Trophoblast cell (in vitro differentiated cells and primary cell): Measurements from ENCODE around the gene TNS2.

Experiments used
- DNase-seq, 2 donors: peaks; one replicate each; pipeline ENCODE4 v3.0.0-alpha.2; 2016
- H2AFZ ChIP-seq: 2 replicates; pipeline ENCODE4 v1.6.1; 2013; ENCODE audit warnings: low read length, moderate library complexity, mild to moderate bottlenecking; ENCODE audit not compliant: insufficient read depth, poor library complexity
- H2AK5ac ChIP-seq: 2 replicates; pipeline ENCODE4 v1.6.1; 2013; ENCODE audit warnings: mild to moderate bottlenecking, low read length
- H2BK120ac ChIP-seq: 2 replicates; pipeline ENCODE4 v1.6.1; 2013; ENCODE audit warnings: low read length, mild to moderate bottlenecking, moderate library complexity; ENCODE audit not compliant: insufficient read depth, poor library complexity
- H2BK12ac ChIP-seq: 2 replicates; pipeline ENCODE4 v1.6.1; 2013; ENCODE audit warnings: mild to moderate bottlenecking, low read length, moderate library complexity
- H2BK5ac ChIP-seq: 2 replicates; pipeline ENCODE4 v1.6.1; 2013; ENCODE audit warnings: low read length, low read depth, moderate library complexity, mild to moderate bottlenecking; ENCODE audit not compliant: poor library complexity
- H3K14ac ChIP-seq: 2 replicates; pipeline ENCODE4 v1.6.1; 2013; ENCODE audit warnings: mild to moderate bottlenecking, low read length
- H3K18ac ChIP-seq: 2 replicates; pipeline ENCODE4 v1.6.1; 2013; ENCODE audit warnings: mild to moderate bottlenecking, low read length
- H3K23ac ChIP-seq: 2 replicates; pipeline ENCODE4 v1.6.1; 2013; ENCODE audit warnings: low read length
- H3K27ac ChIP-seq: 2 replicates; pipeline ENCODE4 v1.5.1; 2013; ENCODE audit warnings: low read depth, mild to moderate bottlenecking, inconsistent platforms, low read length, moderate library complexity
- H3K27me3 ChIP-seq: 2 replicates; pipeline ENCODE4 v1.6.1; 2013; ENCODE audit warnings: inconsistent platforms, mild to moderate bottlenecking, low read length, moderate library complexity; ENCODE audit not compliant: insufficient read depth
- H3K36me3 ChIP-seq, 2 experiments: 1 replicate in 1 of 2; 2 replicates in 1 of 2; pipeline ENCODE4 v1.6.1; 2013; ENCODE audit warnings: low read length in 2 of 2, mild to moderate bottlenecking in 2 of 2, moderate library complexity in 1 of 2; ENCODE audit not compliant: insufficient read depth in 2 of 2, control insufficient read depth in 1 of 2
- H3K4ac ChIP-seq: 2 replicates; pipeline ENCODE4 v1.6.1; 2013; ENCODE audit warnings: low read depth, mild to moderate bottlenecking, low read length, moderate library complexity
- H3K4me1 ChIP-seq, 2 experiments: 1 replicate in 1 of 2; 2 replicates in 1 of 2; pipeline ENCODE4 v1.6.1; 2013; ENCODE audit warnings: low read length in 2 of 2, mild to moderate bottlenecking in 2 of 2, moderate library complexity in 1 of 2; ENCODE audit not compliant: insufficient read depth in 2 of 2, control insufficient read depth in 1 of 2
- H3K4me2 ChIP-seq: 2 replicates; pipeline ENCODE4 v1.6.1; 2013; ENCODE audit warnings: inconsistent platforms, mild to moderate bottlenecking, low read length, moderate library complexity
- H3K4me3 ChIP-seq: 2 replicates; pipeline ENCODE4 v1.5.1; 2013; ENCODE audit warnings: mild to moderate bottlenecking, low read depth, low read length, inconsistent platforms
- H3K79me1 ChIP-seq: one replicate; pipeline ENCODE4 v1.6.1; 2013; ENCODE audit warnings: low read length
- H3K79me2 ChIP-seq: 2 replicates; pipeline ENCODE4 v1.6.1; 2013; ENCODE audit warnings: low read length, mild to moderate bottlenecking; ENCODE audit not compliant: control insufficient read depth, insufficient read depth, poor library complexity
- H3K9ac ChIP-seq: 2 replicates; pipeline ENCODE4 v1.6.1; 2013; ENCODE audit warnings: mild to moderate bottlenecking, low read length
- H3K9me3 ChIP-seq: 2 replicates; pipeline ENCODE4 v1.6.1; 2013; ENCODE audit warnings: low read depth, mild to moderate bottlenecking, control low read depth, inconsistent platforms, low read length; ENCODE audit not compliant: insufficient read depth
- H4K12ac ChIP-seq: 2 replicates; pipeline ENCODE4 v1.6.1; 2013; ENCODE audit warnings: low read depth, mild to moderate bottlenecking, low read length, moderate library complexity
- H4K8ac ChIP-seq: 2 replicates; pipeline ENCODE4 v1.6.1; 2013; ENCODE audit warnings: low read depth, mild to moderate bottlenecking, low read length, moderate library complexity
- H4K91ac ChIP-seq: one replicate; pipeline ENCODE4 v1.6.1; 2013; ENCODE audit warnings: low read depth, mild to moderate bottlenecking, low read length, moderate library complexity
- WGBS: extraction: QIAGEN DNeasy Blood & Tissue Kit; methylation state at CpG from one replicate; pipeline ENCODE4 v1.1.7; 2013; ENCODE audit warnings: missing lambda C conversion rate; ENCODE audit not compliant: insufficient read length, insufficient coverage; ENCODE audit errors: extremely low coverage; 5-methylcytosine and 5-hydroxymethylcytosine counted together

Gene TNS2

GRCh38 chr12:53060721-53061276 is 10.9 kb downstream of the TNS2 start:
- no CpG with 5 or more reads among the region's 18 CpGs for WGBS
- no peaks in the 10 kb centered on the region for H3K4me1 ChIP-seq
- no peak overlapping the region for H2BK5ac ChIP-seq
- H2BK12ac ChIP-seq: no peak overlapping the region
- no peaks in the 10 kb centered on the region for H3K79me1 ChIP-seq
- H3K14ac ChIP-seq: no peak overlapping the region
- H3K79me2 ChIP-seq: no peaks in the 10 kb centered on the region
- H3K4me2 ChIP-seq: no peak overlapping the region
- no peak overlapping the region for H4K12ac ChIP-seq
- H2AFZ ChIP-seq: no peak overlapping the region
- H2AK5ac ChIP-seq: no peak overlapping the region
- H3K27ac ChIP-seq: no peak overlapping the region
- H3K23ac ChIP-seq: no peak overlapping the region
- DNase-seq: no peak
- H4K91ac ChIP-seq: no peak overlapping the region
- no peak overlapping the region for H3K9ac ChIP-seq
- no peak overlapping the region for H2BK120ac ChIP-seq
- H4K8ac ChIP-seq: no peak overlapping the region
- H3K4me3 ChIP-seq: no peak overlapping the region
- peaks cover 2% of the 10 kb centered on the region for H3K9me3 ChIP-seq
- no peaks in the 10 kb centered on the region for H3K27me3 ChIP-seq
- H3K18ac ChIP-seq: no peak overlapping the region
- peaks cover 14 to 16% of the 10 kb centered on the region in 2 experiments for H3K36me3 ChIP-seq
- H3K4ac ChIP-seq: no peak overlapping the region

DNA sequence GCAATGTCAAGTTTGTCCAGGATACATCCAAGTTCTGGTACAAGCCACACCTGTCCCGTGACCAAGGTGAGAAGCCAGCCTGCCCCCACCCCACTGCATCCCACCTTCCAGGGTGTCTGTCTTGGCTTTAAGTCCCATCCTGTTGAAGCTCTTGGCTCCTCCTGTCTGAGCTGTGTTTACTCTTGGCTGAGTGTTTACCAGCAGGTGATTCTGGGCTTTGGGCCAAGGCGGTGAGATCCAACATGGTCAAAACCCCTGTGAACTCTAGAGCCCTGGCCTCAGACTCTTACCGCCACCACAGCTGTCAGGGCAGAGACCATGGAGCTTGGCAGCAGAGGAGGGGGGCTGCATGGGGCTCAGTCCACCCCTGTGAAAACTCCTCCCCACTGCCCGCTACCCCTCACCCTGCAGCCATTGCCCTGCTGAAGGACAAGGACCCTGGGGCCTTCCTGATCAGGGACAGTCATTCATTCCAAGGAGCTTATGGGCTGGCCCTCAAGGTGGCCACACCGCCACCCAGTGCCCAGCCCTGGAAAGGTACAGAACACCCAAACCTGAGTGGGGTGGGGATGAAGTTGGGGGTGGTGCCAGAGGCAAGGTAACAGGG is 11.6 kb downstream of the TNS2 start:
- no peak overlapping the region for H3K27ac ChIP-seq
- no peak overlapping the region for H2AFZ ChIP-seq
- no CpG with 5 or more reads among the region's 5 CpGs for WGBS
- H3K4me2 ChIP-seq: no peak overlapping the region
- H3K79me2 ChIP-seq: no peaks in the 10 kb centered on the region
- H3K14ac ChIP-seq: no peak overlapping the region
- H2BK120ac ChIP-seq: no peak overlapping the region
- no peak overlapping the region for H3K4ac ChIP-seq
- no peak overlapping the region for H2BK5ac ChIP-seq
- no peak overlapping the region for H4K12ac ChIP-seq
- no peak overlapping the region for H4K91ac ChIP-seq
- H3K23ac ChIP-seq: no peak overlapping the region
- no peaks in the 10 kb centered on the region for H3K4me1 ChIP-seq
- no peak overlapping the region for H2AK5ac ChIP-seq
- H3K4me3 ChIP-seq: no peak overlapping the region
- H3K36me3 ChIP-seq: peaks cover 14 to 16% of the 10 kb centered on the region in 2 experiments
- no peak overlapping the region for H3K18ac ChIP-seq
- peak overlapping the region; percentile 9 for H4K8ac ChIP-seq
- DNase-seq: peak; percentile 21 to 36
- H3K9me3 ChIP-seq: peaks cover 2% of the 10 kb centered on the region
- no peaks in the 10 kb centered on the region for H3K79me1 ChIP-seq
- H2BK12ac ChIP-seq: no peak overlapping the region
- H3K9ac ChIP-seq: no peak overlapping the region
- H3K27me3 ChIP-seq: no peaks in the 10 kb centered on the region

- no peak overlapping the region for H3K27ac ChIP-seq
- H4K91ac ChIP-seq: no peak overlapping the region
- no peak overlapping the region for H3K4me3 ChIP-seq
- H3K9ac ChIP-seq: no peak overlapping the region
- H2BK12ac ChIP-seq: no peak overlapping the region
- H3K4ac ChIP-seq: no peak overlapping the region
- no peak overlapping the region for H2BK120ac ChIP-seq
- H3K27me3 ChIP-seq: no peaks in the 10 kb centered on the region
- peaks cover 14 to 16% of the 10 kb centered on the region in 2 experiments for H3K36me3 ChIP-seq
- no peak overlapping the region for H3K18ac ChIP-seq
- WGBS: no CpG with 5 or more reads among the region's 20 CpGs
- H3K79me1 ChIP-seq: no peaks in the 10 kb centered on the region
- H3K79me2 ChIP-seq: no peaks in the 10 kb centered on the region
- no peak overlapping the region for H2AK5ac ChIP-seq
- DNase-seq: no peak
- no peak overlapping the region for H3K14ac ChIP-seq
- H2BK5ac ChIP-seq: no peak overlapping the region
- H3K9me3 ChIP-seq: peaks cover 2% of the 10 kb centered on the region
- H3K23ac ChIP-seq: no peak overlapping the region
- H4K8ac ChIP-seq: no peak overlapping the region
- H3K4me2 ChIP-seq: no peak overlapping the region
- no peak overlapping the region for H2AFZ ChIP-seq
- no peaks in the 10 kb centered on the region for H3K4me1 ChIP-seq
- H4K12ac ChIP-seq: no peak overlapping the region
Observed at GRCh38 chr12:53062011-53062961, 12.4 kb downstream of the TNS2 start.

GRCh38 chr12:53062977-53063707 is 13.3 kb downstream of the TNS2 start:
- no peak overlapping the region for H3K4me2 ChIP-seq
- no peak overlapping the region for H4K91ac ChIP-seq
- H3K79me2 ChIP-seq: no peaks in the 10 kb centered on the region
- H2BK5ac ChIP-seq: no peak overlapping the region
- no peak overlapping the region for H2AFZ ChIP-seq
- H3K4me1 ChIP-seq: no peaks in the 10 kb centered on the region
- peaks cover 14 to 20% of the 10 kb centered on the region in 2 experiments for H3K36me3 ChIP-seq
- no peak overlapping the region for H2AK5ac ChIP-seq
- no peak overlapping the region for H3K4ac ChIP-seq
- H3K27ac ChIP-seq: no peak overlapping the region
- H3K9me3 ChIP-seq: peaks cover 2% of the 10 kb centered on the region
- no peak overlapping the region for H3K14ac ChIP-seq
- no peak overlapping the region for H3K18ac ChIP-seq
- WGBS: no CpG with 5 or more reads among the region's 14 CpGs
- no peak overlapping the region for H3K4me3 ChIP-seq
- H3K27me3 ChIP-seq: no peaks in the 10 kb centered on the region
- DNase-seq: peak; percentile 21 to 43
- no peak overlapping the region for H3K23ac ChIP-seq
- no peak overlapping the region for H4K8ac ChIP-seq
- H4K12ac ChIP-seq: no peak overlapping the region
- H2BK12ac ChIP-seq: no peak overlapping the region
- H3K9ac ChIP-seq: no peak overlapping the region
- no peak overlapping the region for H2BK120ac ChIP-seq
- H3K79me1 ChIP-seq: no peaks in the 10 kb centered on the region
